A673 (cell line): ENCODE results near the gene CTNNA3.

ENCODE experiments used
- EZH2 ChIP-seq: fragments of 200-600 bp; sonication (generic); IDR thresholded peaks from 2 replicates; pipeline ENCODE4 v1.6.1; 2017; ENCODE audit warnings: borderline replicate concordance, low read depth, mild to moderate bottlenecking, mixed read lengths, antibody characterized with exemption, low read length; ENCODE audit not compliant: poor library complexity, severe bottlenecking
- TF ChIP-seq, protein P1 (sequence below): fragments of 300-800, 200-600 bp; sonication (generic); conservative IDR thresholded peaks from 2 replicates; pipeline ENCODE4 v1.5.1; 2017; ENCODE audit warnings: low read depth, mild to moderate bottlenecking, antibody characterized with exemption, low read length, moderate library complexity, mixed read lengths

- TF ChIP-seq, protein P1, sequence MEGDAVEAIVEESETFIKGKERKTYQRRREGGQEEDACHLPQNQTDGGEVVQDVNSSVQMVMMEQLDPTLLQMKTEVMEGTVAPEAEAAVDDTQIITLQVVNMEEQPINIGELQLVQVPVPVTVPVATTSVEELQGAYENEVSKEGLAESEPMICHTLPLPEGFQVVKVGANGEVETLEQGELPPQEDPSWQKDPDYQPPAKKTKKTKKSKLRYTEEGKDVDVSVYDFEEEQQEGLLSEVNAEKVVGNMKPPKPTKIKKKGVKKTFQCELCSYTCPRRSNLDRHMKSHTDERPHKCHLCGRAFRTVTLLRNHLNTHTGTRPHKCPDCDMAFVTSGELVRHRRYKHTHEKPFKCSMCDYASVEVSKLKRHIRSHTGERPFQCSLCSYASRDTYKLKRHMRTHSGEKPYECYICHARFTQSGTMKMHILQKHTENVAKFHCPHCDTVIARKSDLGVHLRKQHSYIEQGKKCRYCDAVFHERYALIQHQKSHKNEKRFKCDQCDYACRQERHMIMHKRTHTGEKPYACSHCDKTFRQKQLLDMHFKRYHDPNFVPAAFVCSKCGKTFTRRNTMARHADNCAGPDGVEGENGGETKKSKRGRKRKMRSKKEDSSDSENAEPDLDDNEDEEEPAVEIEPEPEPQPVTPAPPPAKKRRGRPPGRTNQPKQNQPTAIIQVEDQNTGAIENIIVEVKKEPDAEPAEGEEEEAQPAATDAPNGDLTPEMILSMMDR, result no peak
- TF ChIP-seq EZH2, result no peak
Measured at GRCh38 chr10:66501356-66501755, 1194.6 kb downstream of the CTNNA3 start.
